ENCODE results near the gene RP2.

Gene RP2

GRCh38 chrX:46913667-46914066 is 76.8 kb downstream of the RP2 start:
- TF ChIP-seq, protein P1, sequence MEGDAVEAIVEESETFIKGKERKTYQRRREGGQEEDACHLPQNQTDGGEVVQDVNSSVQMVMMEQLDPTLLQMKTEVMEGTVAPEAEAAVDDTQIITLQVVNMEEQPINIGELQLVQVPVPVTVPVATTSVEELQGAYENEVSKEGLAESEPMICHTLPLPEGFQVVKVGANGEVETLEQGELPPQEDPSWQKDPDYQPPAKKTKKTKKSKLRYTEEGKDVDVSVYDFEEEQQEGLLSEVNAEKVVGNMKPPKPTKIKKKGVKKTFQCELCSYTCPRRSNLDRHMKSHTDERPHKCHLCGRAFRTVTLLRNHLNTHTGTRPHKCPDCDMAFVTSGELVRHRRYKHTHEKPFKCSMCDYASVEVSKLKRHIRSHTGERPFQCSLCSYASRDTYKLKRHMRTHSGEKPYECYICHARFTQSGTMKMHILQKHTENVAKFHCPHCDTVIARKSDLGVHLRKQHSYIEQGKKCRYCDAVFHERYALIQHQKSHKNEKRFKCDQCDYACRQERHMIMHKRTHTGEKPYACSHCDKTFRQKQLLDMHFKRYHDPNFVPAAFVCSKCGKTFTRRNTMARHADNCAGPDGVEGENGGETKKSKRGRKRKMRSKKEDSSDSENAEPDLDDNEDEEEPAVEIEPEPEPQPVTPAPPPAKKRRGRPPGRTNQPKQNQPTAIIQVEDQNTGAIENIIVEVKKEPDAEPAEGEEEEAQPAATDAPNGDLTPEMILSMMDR (IDR thresholded peaks at IDR 0.05; ENCODE audit: borderline replicate concordance, insufficient read depth, low read depth, low read length): no peak
- H3K4me3 ChIP-seq (ENCODE audit: low read depth, low read length): no peak overlapping the region

DNA sequence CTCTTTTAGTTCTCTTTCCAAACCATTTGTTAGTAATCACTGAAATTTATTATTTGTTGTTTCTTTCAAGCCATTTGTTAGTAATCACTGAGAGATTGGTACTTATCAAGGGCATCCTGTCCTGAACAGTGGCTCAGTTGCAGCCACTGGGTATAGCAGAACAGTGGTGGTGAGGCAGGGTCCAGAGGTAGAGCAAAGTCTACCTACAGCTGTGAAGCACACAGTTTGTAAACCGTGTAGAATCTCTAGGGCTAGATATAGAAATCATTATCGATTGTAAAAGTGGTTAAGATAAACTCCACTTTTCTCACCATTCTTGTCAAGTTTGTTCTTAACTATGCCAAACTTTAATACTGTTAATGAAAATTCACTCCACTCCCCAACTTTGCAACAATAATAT is 79.4 kb downstream of the RP2 start:
- TF ChIP-seq, protein P1 (IDR thresholded peaks at IDR 0.05; ENCODE audit: borderline replicate concordance, insufficient read depth, low read depth, low read length): no peak
- H3K4me3 ChIP-seq (ENCODE audit: low read depth, low read length): no peak overlapping the region

GRCh38 chrX:46917622-46918021 is 80.8 kb downstream of the RP2 start:
- TF ChIP-seq, protein P1 (IDR thresholded peaks at IDR 0.05; ENCODE audit: borderline replicate concordance, insufficient read depth, low read depth, low read length): no peak
- no peak overlapping the region for H3K4me3 ChIP-seq (ENCODE audit: low read depth, low read length)

DNA sequence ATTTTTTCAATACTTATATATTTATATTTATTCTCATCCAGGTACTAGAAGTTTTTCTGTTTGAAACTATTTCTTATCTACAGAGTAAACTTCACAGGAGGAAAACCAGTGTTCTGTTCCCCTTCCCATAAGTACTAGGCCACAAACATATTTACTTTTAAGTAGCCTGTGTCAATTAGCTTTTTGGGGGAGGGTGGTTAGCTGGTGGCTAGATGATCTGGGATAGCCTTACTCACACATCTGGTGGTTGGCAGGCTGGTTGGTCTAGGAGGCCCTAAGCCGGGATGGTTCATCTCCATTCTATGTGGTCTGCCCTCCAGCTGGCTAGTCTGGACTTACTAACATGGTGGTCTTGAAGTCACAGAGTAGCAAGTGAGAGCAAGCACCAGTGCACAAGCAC is 81.6 kb downstream of the RP2 start:
- TF ChIP-seq, protein P1 (IDR thresholded peaks at IDR 0.05; ENCODE audit: borderline replicate concordance, insufficient read depth, low read depth, low read length): no peak

DNA sequence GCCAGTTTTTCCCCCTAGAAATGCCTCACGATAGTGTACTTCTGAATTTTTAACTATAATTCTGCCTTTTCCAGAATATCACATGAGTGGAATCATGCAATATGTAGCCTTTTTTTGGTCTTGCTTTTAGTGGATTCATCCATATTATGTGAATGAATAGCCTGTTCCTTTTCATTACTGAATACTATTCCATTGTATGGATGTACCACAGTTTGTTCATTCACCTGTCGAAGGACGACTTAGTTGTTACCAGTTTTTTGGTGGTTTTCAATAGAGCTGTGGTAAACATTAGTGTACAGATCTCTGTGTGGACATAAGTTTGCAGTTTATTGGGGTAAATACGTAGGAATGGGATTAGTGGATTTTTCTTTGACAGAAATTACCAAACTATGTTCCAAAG is 83.4 kb downstream of the RP2 start:
- no peak overlapping the region for H3K4me3 ChIP-seq (ENCODE audit: low read depth, low read length)

More for the DNA sequence above, 81.6 kb downstream of the RP2 start:
- H3K4me3 ChIP-seq (ENCODE audit: low read depth, low read length): no peak overlapping the region

GRCh38 chrX:46922611-46923010 is 85.8 kb downstream of the RP2 start:
- no peak overlapping the region for H3K4me3 ChIP-seq (ENCODE audit: low read depth, low read length)
- TF ChIP-seq, protein P1 (IDR thresholded peaks at IDR 0.05; ENCODE audit: borderline replicate concordance, insufficient read depth, low read depth, low read length): no peak

More for the DNA sequence above, 83.4 kb downstream of the RP2 start:
- TF ChIP-seq, protein P1 (IDR thresholded peaks at IDR 0.05; ENCODE audit: borderline replicate concordance, insufficient read depth, low read depth, low read length): no peak

DNA sequence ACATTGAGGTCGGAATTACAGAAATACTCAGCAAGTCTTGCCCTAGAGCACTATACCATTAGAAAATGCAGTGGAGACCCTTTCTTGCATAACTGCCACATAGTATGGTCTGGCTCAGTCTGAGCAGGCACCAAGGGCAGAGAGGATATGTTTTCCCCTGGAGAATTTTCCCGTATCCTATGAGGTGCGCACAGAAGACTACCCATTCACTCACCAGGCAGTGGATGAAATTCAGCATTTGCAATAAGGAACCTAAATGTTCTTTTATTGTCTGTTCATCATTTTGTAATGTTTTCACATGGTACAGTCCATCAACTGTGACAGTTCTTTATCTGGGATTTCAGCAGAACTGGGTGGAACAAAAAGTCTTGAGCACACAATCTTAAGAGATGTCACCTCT is 90.9 kb downstream of the RP2 start:
- TF ChIP-seq, protein P1 (IDR thresholded peaks at IDR 0.05; ENCODE audit: borderline replicate concordance, insufficient read depth, low read depth, low read length): no peak
- H3K4me3 ChIP-seq (ENCODE audit: low read depth, low read length): no peak overlapping the region
